GM19238 (cell line): Measurements from ENCODE around the gene FSIP1.

Experiments used
- DNase-seq: peaks from one replicate; pipeline ENCODE4 v3.0.0; 2011; ENCODE audit warnings: low spot score; ENCODE audit not compliant: insufficient read length

FSIP1 gene

GRCh38 chr15:39792844-39793335, 10.2 kb upstream of the FSIP1 start:
- no peak for DNase-seq

GRCh38 chr15:39792025-39792843, 9.6 kb upstream of the FSIP1 start:
- DNase-seq, result no peak

- DNase-seq, result no peak
Observed at GRCh38 chr15:39789736-39790135, 7.1 kb upstream of the FSIP1 start.

- no peak for DNase-seq
Observed at GRCh38 chr15:39788800-39789565, 6.3 kb upstream of the FSIP1 start.

GRCh38 chr15:39788108-39788507, 5.5 kb upstream of the FSIP1 start:
- DNase-seq, result no peak

GRCh38 chr15:39787479-39787878, 4.8 kb upstream of the FSIP1 start:
- DNase-seq, result no peak

GRCh38 chr15:39786447-39787056, 3.9 kb upstream of the FSIP1 start:
- DNase-seq, result no peak

GRCh38 chr15:39785841-39786240, 3.2 kb upstream of the FSIP1 start:
- no peak for DNase-seq

- DNase-seq, result no peak
Observed at GRCh38 chr15:39785139-39785538, 2.5 kb upstream of the FSIP1 start.

GRCh38 chr15:39784638-39785037, 2.0 kb upstream of the FSIP1 start:
- no peak for DNase-seq

- no peak for DNase-seq
Observed at GRCh38 chr15:39784125-39784524, 1.5 kb upstream of the FSIP1 start.

GRCh38 chr15:39783244-39783820, 691 bp upstream of the FSIP1 start:
- no peak for DNase-seq

GRCh38 chr15:39781967-39782302, 706 bp downstream of the FSIP1 start:
- no peak for DNase-seq

- no peak for DNase-seq
Observed at GRCh38 chr15:39781147-39781966, 1.3 kb downstream of the FSIP1 start.

- DNase-seq, result no peak
Observed at GRCh38 chr15:39778021-39778420, 4.6 kb downstream of the FSIP1 start.

- no peak for DNase-seq
Observed at GRCh38 chr15:39777496-39777895, 5.1 kb downstream of the FSIP1 start.

- no peak for DNase-seq
Observed at GRCh38 chr15:39776068-39776467, 6.6 kb downstream of the FSIP1 start.

- DNase-seq, result no peak
Observed at GRCh38 chr15:39774688-39775267, 7.9 kb downstream of the FSIP1 start.

GRCh38 chr15:39770748-39771689, 11.6 kb downstream of the FSIP1 start:
- DNase-seq, result no peak

- no peak for DNase-seq
Observed at GRCh38 chr15:39767921-39768320, 14.7 kb downstream of the FSIP1 start.
